ENCODE results near the gene TXN2.

Gene TXN2

GRCh38 chr22:36466258-36466657 lies 15.2 kb downstream of the TXN2 start:
- no peak for TF ChIP-seq FOXP2 (optimal IDR thresholded peaks at IDR 0.05; ENCODE audit: borderline replicate concordance, extremely low read depth, extremely low read length, insufficient read depth)
- 0 out of 2 replicates have a peak, but pooled peaks have one; percentile 23 for TF ChIP-seq POLR2AphosphoS5 (IDR thresholded peaks at IDR 0.05; ENCODE audit: low read depth, low read length)

DNA sequence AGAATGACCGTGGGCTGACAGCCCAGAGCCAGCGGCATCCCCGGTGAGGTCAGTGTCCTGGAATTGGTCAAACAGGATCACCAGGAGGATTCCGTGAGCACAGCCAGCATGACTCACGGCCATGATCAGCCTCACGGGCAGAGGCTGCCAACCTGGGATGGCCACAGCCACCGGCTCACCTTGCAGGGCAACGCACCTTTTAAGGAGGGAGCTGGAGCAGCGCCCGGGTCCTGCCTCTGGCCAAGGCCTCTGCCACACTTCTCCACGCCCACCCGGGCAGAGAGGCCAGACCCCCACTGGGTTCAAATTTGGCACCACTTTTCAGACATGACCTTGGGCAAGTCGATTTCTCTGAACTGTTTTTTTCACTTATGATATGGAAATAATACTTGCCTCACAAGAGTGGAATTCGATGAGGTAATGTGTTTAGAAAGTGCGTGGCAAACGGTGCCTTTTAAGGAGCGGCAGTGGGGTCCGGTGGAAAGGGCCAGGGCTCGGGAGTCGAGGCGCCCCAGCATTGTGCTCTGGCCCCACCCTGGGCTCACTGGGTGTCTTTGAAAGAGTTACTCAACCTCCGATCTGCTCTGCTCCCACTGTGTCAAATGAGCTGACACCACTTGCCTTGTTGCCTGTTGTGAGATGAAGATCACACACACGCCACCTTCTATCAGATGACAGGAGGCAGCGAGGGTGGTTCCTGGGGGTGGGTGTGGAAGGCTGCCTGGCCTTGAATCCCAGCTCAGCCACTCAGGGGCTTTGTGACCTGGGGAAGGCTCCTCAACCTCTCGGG lies 16.0 kb downstream of the TXN2 start:
- TF ChIP-seq FOXP2 (optimal IDR thresholded peaks at IDR 0.05; ENCODE audit: borderline replicate concordance, extremely low read depth, extremely low read length, insufficient read depth) (no peak), TAF1 (IDR thresholded peaks at IDR 0.05; ENCODE audit: borderline replicate concordance, insufficient read depth, low read length) (no peak), REST (IDR thresholded peaks at IDR 0.05; ENCODE audit: insufficient read depth in 1 of 2, low read depth in 2 of 2, low read length in 2 of 2) (no peak), POLR2AphosphoS5 (IDR thresholded peaks at IDR 0.05; ENCODE audit: low read depth, low read length) (no peak), SIN3A (IDR thresholded peaks at IDR 0.05; ENCODE audit: borderline replicate concordance, insufficient read depth, low read length) (no peak)

- TF ChIP-seq SIN3A (IDR thresholded peaks at IDR 0.05; ENCODE audit: borderline replicate concordance, insufficient read depth, low read length) (no peak), TAF1 (IDR thresholded peaks at IDR 0.05; ENCODE audit: borderline replicate concordance, insufficient read depth, low read length) (no peak), FOXP2 (optimal IDR thresholded peaks at IDR 0.05; ENCODE audit: borderline replicate concordance, extremely low read depth, extremely low read length, insufficient read depth) (no peak), POLR2AphosphoS5 (IDR thresholded peaks at IDR 0.05; ENCODE audit: low read depth, low read length) (no peak), REST (IDR thresholded peaks at IDR 0.05; ENCODE audit: insufficient read depth in 1 of 2, low read depth in 2 of 2, low read length in 2 of 2) (no peak)
Observed at GRCh38 chr22:36464715-36465231, 16.7 kb downstream of the TXN2 start.

DNA sequence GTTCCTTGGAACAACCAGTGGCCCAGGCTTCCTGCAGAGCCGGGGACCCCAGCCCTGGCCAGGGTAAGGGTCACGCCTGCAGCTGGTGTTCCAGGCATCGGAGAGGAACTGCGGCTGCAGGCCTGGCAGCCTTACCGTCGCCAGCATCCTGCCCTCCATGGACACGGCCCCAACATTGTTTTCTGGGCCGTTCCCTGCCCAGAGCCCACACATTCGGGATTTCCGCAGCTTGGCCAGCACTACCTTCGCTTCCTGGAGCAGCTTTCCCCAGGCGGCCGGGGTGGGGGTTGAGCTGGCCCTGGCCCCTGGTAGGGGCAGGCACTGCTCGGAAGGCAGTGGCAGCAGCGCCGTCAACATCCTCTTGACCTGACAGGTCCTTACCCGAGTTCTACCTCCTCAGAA lies 17.7 kb downstream of the TXN2 start:
- TF ChIP-seq TAF1 (IDR thresholded peaks at IDR 0.05; ENCODE audit: borderline replicate concordance, insufficient read depth, low read length) = no peak
- no peak for TF ChIP-seq FOXP2 (optimal IDR thresholded peaks at IDR 0.05; ENCODE audit: borderline replicate concordance, extremely low read depth, extremely low read length, insufficient read depth)
- TF ChIP-seq POLR2AphosphoS5 (IDR thresholded peaks at IDR 0.05; ENCODE audit: low read depth, low read length) = no peak
- no peak for TF ChIP-seq SIN3A (IDR thresholded peaks at IDR 0.05; ENCODE audit: borderline replicate concordance, insufficient read depth, low read length)
- TF ChIP-seq REST (IDR thresholded peaks at IDR 0.05; ENCODE audit: insufficient read depth in 1 of 2, low read depth in 2 of 2, low read length in 2 of 2) = no peak

GRCh38 chr22:36461665-36462649 lies 19.5 kb downstream of the TXN2 start:
- TF ChIP-seq REST (IDR thresholded peaks at IDR 0.05; ENCODE audit: insufficient read depth in 1 of 2, low read depth in 2 of 2, low read length in 2 of 2) (no peak), FOXP2 (optimal IDR thresholded peaks at IDR 0.05; ENCODE audit: borderline replicate concordance, extremely low read depth, extremely low read length, insufficient read depth) (no peak)
